ENCODE data around the gene SDR9C7.
"Not testable (repeated sequence)": the region's sequence is repeated elsewhere in the genome, so short reads cannot be mapped to it uniquely, and the experiment has no call there.

The SDR9C7 gene

GRCh38 chr12:56951582-56952339 lies 17.6 kb upstream of the SDR9C7 start:
- no peak for DNase-seq

GRCh38 chr12:56948881-56949280 lies 14.7 kb upstream of the SDR9C7 start:
- no peak for DNase-seq

- no peak for DNase-seq
These were observed 14.2 kb upstream of the SDR9C7 start for GRCh38 chr12:56948457-56948777.

- no peak for DNase-seq
These were observed 13.6 kb upstream of the SDR9C7 start for GRCh38 chr12:56947633-56948456.

GRCh38 chr12:56943878-56944277 lies 9.7 kb upstream of the SDR9C7 start:
- DNase-seq: no peak

GRCh38 chr12:56943374-56943773 lies 9.2 kb upstream of the SDR9C7 start:
- DNase-seq: not testable (repeated sequence)

- no peak for DNase-seq
These were observed 7.2 kb upstream of the SDR9C7 start for GRCh38 chr12:56941299-56942017.

GRCh38 chr12:56940942-56941298 lies 6.7 kb upstream of the SDR9C7 start:
- not testable (repeated sequence) for DNase-seq

GRCh38 chr12:56935752-56936151 lies 1.5 kb upstream of the SDR9C7 start:
- no peak for DNase-seq

- no peak for DNase-seq
These were observed 949 bp upstream of the SDR9C7 start for GRCh38 chr12:56935157-56935556.

GRCh38 chr12:56932867-56933266 lies 1.3 kb downstream of the SDR9C7 start:
- no peak for DNase-seq

- DNase-seq: no peak
These were observed 2.1 kb downstream of the SDR9C7 start for GRCh38 chr12:56932146-56932545.

- no peak for DNase-seq
These were observed 2.7 kb downstream of the SDR9C7 start for GRCh38 chr12:56931474-56931978.

GRCh38 chr12:56930241-56930640 lies 4.0 kb downstream of the SDR9C7 start:
- DNase-seq: no peak

- no peak for DNase-seq
These were observed 4.4 kb downstream of the SDR9C7 start for GRCh38 chr12:56929780-56930179.

- DNase-seq: no peak
These were observed 5.9 kb downstream of the SDR9C7 start for GRCh38 chr12:56928262-56928661.

- no peak for DNase-seq
These were observed 6.9 kb downstream of the SDR9C7 start for GRCh38 chr12:56927281-56927680.

- DNase-seq: no peak
These were observed 12.2 kb downstream of the SDR9C7 start for GRCh38 chr12:56922031-56922430.

- no peak for DNase-seq
These were observed 12.9 kb downstream of the SDR9C7 start for GRCh38 chr12:56921346-56921745.

- DNase-seq: not testable (repeated sequence)
These were observed 16.1 kb downstream of the SDR9C7 start for GRCh38 chr12:56918139-56918538.

GRCh38 chr12:56916996-56917333 lies 17.2 kb downstream of the SDR9C7 start:
- no peak for DNase-seq

GRCh38 chr12:56916296-56916995 lies 17.8 kb downstream of the SDR9C7 start:
- DNase-seq: no peak

GRCh38 chr12:56914724-56915123 lies 19.5 kb downstream of the SDR9C7 start:
- DNase-seq: no peak
